ENCODE results near the gene MAGI1.

GRCh38 chr3:65844370-65844769 lies 194.3 kb downstream of the MAGI1 start:
- TF ChIP-seq CTCF (IDR thresholded peaks at IDR 0.05) (no peak), POLR2A (IDR thresholded peaks at IDR 0.05) (no peak)

Measured in uterus (tissue), 2 donors.